ENCODE measurements around the gene MCF2L. TPM values are rescaled to one million over a fixed set of nuclear protein-coding genes. Genes with fewer than 3 reads are reported as not detected.

Gene MCF2L
- total RNA-seq, 1 donor from 2014 or later = 5.6 TPM

DNA sequence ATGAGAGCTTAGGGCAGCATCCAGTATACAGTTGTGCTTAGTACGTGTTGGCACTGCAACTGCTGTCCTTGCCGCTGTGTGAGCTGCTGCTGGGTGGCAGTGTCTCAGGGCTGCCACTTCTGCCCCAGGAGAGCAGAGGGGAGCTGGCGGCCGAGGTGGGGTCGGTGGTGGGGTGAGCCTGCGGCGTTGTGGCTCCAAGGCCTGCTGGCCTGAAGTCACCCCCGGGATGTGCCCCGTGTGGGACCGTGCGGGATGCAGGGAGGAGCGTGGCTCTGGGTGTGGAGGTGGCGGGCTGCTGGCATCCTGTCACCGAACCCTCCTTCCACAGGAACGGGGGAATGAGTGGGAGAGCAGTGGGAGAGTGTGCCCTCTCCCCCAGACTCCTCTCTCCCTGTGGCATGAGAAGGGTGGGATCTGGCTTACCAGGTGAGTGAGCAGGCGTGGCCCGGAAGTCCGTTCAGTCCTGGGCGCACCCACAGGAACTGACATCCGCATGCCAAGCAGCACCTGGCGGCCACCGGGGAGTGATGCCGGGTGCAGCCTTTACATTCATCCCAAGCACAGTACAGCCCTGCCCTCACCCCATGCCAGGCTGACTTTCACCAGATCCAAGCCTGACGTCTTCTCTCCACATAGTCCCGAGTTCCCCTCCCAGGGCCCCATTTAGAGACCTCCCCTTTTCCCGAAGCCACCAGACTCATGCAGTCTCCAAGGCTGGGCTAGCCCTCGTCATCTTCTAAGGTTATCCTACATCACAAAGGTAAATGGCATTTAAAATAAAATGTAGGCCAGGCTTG, 26.6 kb downstream of the MCF2L start:
- Mint-ChIP-seq H3K4me3 (ENCODE audit: unreplicated experiment) (no peak overlapping the region), H3K9me3 (ENCODE audit: unreplicated experiment) (no peaks in the 10 kb centered on the region), H3K4me1 (ENCODE audit: unreplicated experiment) (no peaks in the 10 kb centered on the region), H3K36me3 (ENCODE audit: unreplicated experiment) (no peaks in the 10 kb centered on the region), H3K27me3 (ENCODE audit: unreplicated experiment) (peaks cover 23% of the 10 kb centered on the region), H3K27ac (ENCODE audit: unreplicated experiment) (no peak overlapping the region)
- TF ChIP-seq, protein P1, sequence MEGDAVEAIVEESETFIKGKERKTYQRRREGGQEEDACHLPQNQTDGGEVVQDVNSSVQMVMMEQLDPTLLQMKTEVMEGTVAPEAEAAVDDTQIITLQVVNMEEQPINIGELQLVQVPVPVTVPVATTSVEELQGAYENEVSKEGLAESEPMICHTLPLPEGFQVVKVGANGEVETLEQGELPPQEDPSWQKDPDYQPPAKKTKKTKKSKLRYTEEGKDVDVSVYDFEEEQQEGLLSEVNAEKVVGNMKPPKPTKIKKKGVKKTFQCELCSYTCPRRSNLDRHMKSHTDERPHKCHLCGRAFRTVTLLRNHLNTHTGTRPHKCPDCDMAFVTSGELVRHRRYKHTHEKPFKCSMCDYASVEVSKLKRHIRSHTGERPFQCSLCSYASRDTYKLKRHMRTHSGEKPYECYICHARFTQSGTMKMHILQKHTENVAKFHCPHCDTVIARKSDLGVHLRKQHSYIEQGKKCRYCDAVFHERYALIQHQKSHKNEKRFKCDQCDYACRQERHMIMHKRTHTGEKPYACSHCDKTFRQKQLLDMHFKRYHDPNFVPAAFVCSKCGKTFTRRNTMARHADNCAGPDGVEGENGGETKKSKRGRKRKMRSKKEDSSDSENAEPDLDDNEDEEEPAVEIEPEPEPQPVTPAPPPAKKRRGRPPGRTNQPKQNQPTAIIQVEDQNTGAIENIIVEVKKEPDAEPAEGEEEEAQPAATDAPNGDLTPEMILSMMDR (IDR thresholded peaks at IDR 0.05) = no peak
- no peak for DNase-seq (ENCODE audit: extremely low spot score, unreplicated experiment)

GRCh38 chr13:112996671-112997091, 27.7 kb downstream of the MCF2L start:
- Mint-ChIP-seq H3K27me3 (ENCODE audit: unreplicated experiment) (peaks cover 23% of the 10 kb centered on the region), H3K27ac (ENCODE audit: unreplicated experiment) (no peak overlapping the region), H3K4me1 (ENCODE audit: unreplicated experiment) (peaks cover 9% of the 10 kb centered on the region), H3K4me3 (ENCODE audit: unreplicated experiment) (no peak overlapping the region), H3K9me3 (ENCODE audit: unreplicated experiment) (no peaks in the 10 kb centered on the region), H3K36me3 (ENCODE audit: unreplicated experiment) (no peaks in the 10 kb centered on the region)
- no peak for DNase-seq (ENCODE audit: extremely low spot score, unreplicated experiment)
- TF ChIP-seq, protein P1 (IDR thresholded peaks at IDR 0.05) = no peak

DNA sequence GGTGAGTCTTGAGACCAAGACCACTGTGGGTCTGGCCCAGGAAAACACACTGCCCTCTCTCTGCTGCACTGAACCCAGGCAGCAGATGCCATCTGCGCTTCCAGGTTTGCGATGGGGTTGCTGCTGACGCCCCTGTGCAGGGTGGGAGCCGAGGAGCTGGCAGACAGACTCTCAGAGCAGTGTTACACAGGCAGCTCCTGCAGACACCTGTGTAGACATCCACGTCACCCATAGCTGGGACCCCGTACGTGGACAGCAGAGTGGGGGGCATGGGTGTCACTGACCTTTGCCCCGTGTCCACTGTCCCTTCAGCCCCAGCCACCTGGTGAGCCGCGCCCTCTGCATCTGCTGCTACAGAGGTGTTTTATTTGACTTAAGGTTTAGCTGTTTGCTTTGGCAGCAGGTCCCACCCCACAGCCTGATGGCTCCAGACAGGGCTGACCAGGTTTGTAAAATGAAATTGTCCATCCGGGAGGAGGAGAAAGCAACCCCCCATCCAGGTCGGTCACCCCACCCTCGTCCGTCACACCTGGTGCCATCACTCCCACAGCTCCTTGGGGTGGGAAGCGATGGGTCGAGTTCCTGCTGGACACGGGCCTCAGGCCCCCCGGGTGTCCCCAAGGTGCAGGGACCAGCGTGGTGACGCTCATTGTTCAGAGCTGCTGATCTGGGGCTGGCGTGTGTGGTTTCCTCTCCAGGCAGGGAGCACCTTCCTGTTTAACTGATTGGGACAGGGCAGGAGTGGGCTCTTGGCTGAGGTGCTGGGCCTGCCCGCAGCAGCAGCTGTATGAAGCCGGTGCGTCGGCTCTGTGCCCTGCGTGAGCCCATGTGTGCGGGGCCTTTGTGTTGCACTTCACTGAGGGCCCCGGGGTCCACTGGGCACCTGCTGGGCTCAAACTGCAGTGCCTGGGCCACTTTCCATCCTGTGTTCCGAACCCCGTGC, 28.4 kb downstream of the MCF2L start:
- Mint-ChIP-seq H3K4me3 (ENCODE audit: unreplicated experiment) (no peak overlapping the region), H3K9me3 (ENCODE audit: unreplicated experiment) (no peaks in the 10 kb centered on the region), H3K4me1 (ENCODE audit: unreplicated experiment) (peaks cover 14% of the 10 kb centered on the region), H3K27ac (ENCODE audit: unreplicated experiment) (no peak overlapping the region), H3K36me3 (ENCODE audit: unreplicated experiment) (no peaks in the 10 kb centered on the region), H3K27me3 (ENCODE audit: unreplicated experiment) (peaks cover 19% of the 10 kb centered on the region)
- TF ChIP-seq, protein P1 (IDR thresholded peaks at IDR 0.05) = no peak
- no peak for DNase-seq (ENCODE audit: extremely low spot score, unreplicated experiment)

GRCh38 chr13:112998521-112999280, 29.7 kb downstream of the MCF2L start:
- Mint-ChIP-seq H3K4me1 (ENCODE audit: unreplicated experiment) (peaks cover 15% of the 10 kb centered on the region), H3K27me3 (ENCODE audit: unreplicated experiment) (peaks cover 16% of the 10 kb centered on the region), H3K4me3 (ENCODE audit: unreplicated experiment) (no peak overlapping the region), H3K9me3 (ENCODE audit: unreplicated experiment) (no peaks in the 10 kb centered on the region), H3K27ac (ENCODE audit: unreplicated experiment) (no peak overlapping the region), H3K36me3 (ENCODE audit: unreplicated experiment) (no peaks in the 10 kb centered on the region)
- no peak for DNase-seq (ENCODE audit: extremely low spot score, unreplicated experiment)
- TF ChIP-seq, protein P1 (IDR thresholded peaks at IDR 0.05) = no peak

All from osteocyte (in vitro differentiated cells).